A549 (cell line): ENCODE measurements around the gene MAGEA10. TPM values are rescaled to one million over a fixed set of nuclear protein-coding genes. Genes with fewer than 3 reads are reported as not detected.

ENCODE experiments used
- ATAC-seq, 2 experiments: fragments of 200-7000 bp in 1 of 2; fragments of >200 bp in 1 of 2; cut with Nextera tagmentation in 1 of 2; cut with Tn5 transposase in 1 of 2; 3 replicates each; pipeline versions ENCODE4 v1.8.0 to v1.9.1; 2018 to 2020; ENCODE audit warnings: mild to moderate bottlenecking in 1 of 2, moderate library complexity in 1 of 2
- CTCF ChIA-PET: fragments of 300-600 bp; sonication (Branson Sonifier 250); formaldehyde crosslinking; extraction: SDS; loops from one replicate; lab custom pipeline; 2021; ENCODE audit warnings: antibody characterized with exemption, inconsistent platforms; lab: Yijun Ruan, JAX
- POLR2A ChIA-PET: fragments of 350-600 bp; formaldehyde crosslinking; extraction: SDS; loops from one replicate; lab custom pipeline; 2021; ENCODE audit warnings: antibody characterized with exemption, inconsistent platforms; lab: Yijun Ruan, JAX
- DNase-seq, 2 experiments: peaks; one replicate each; pipeline versions ENCODE4 v3.0.0 to v3.0.0-alpha.2; 2011 to 2016; ENCODE audit warnings: low read depth in 1 of 2, low spot score in 1 of 2
- FAIRE-seq: peaks from 2 replicates; lab custom pipeline; 2011; peaks lifted over from hg19 to GRCh38; lab: Jason Lieb, UNC
- H3K27ac ChIP-seq, 2 experiments: fragments of >200 bp; sonication (Bioruptor Twin); formaldehyde crosslinking; 3 replicates each; pipeline ENCODE4 v1.5.1; 2016 to 2017
- H3K4me1 ChIP-seq: fragments of >200 bp; sonication (Bioruptor Twin); formaldehyde crosslinking; 3 replicates; pipeline ENCODE4 v1.6.1; 2016
- H3K4me2 ChIP-seq: fragments of >200 bp; sonication (Bioruptor Twin); formaldehyde crosslinking; 3 replicates; pipeline ENCODE4 v1.6.1; 2016
- H3K4me3 ChIP-seq: fragments of >200 bp; sonication (Bioruptor Twin); formaldehyde crosslinking; 3 replicates; pipeline ENCODE4 v1.5.1; 2016
- H3K9me3 ChIP-seq: fragments of >200 bp; sonication (Bioruptor Twin); formaldehyde crosslinking; 3 replicates; pipeline ENCODE4 v1.6.1; 2016
- CBX2 ChIP-seq: fragments of 200-600 bp; sonication (generic); IDR thresholded peaks from 2 replicates; pipeline ENCODE4 v1.6.1; 2016; ENCODE audit warnings: low read depth, mild to moderate bottlenecking, borderline replicate concordance
- E2F6 ChIP-seq: IDR thresholded peaks from 2 replicates; pipeline ENCODE4 v1.6.1; 2012; ENCODE audit warnings: low read depth, borderline replicate concordance
- EHF ChIP-seq: fragments of 250-450 bp; sonication (Bioruptor Pico); IDR thresholded peaks from 2 replicates; pipeline ENCODE4 v1.5.0; 2020; ENCODE audit warnings: mild to moderate bottlenecking
- ELK1 ChIP-seq: fragments of 150-350 bp; IDR thresholded peaks from 2 replicates; pipeline ENCODE4 v1.6.1; 2014; ENCODE audit warnings: low read depth, mild to moderate bottlenecking, low read length
- EP300 ChIP-seq, 2 experiments: fragments of >200 bp; sonication (Bioruptor Twin); formaldehyde crosslinking; IDR thresholded peaks; 2 replicates in 1 of 2; 3 replicates in 1 of 2; pipeline ENCODE4 v1.6.1; 2016 to 2017
- HDAC2 ChIP-seq: fragments of 200-600 bp; sonication (generic); IDR thresholded peaks from 2 replicates; pipeline ENCODE4 v1.6.1; 2016
- HOXB13 ChIP-seq: fragments of 250-450 bp; sonication (Bioruptor Pico); IDR thresholded peaks from 2 replicates; pipeline ENCODE4 v1.5.0; 2020; ENCODE audit warnings: low read depth, mild to moderate bottlenecking, moderate library complexity
- KDM1A ChIP-seq: fragments of 200-600 bp; sonication (generic); IDR thresholded peaks from 2 replicates; pipeline ENCODE4 v1.6.1; 2016; ENCODE audit warnings: low read depth, mild to moderate bottlenecking
- MAZ ChIP-seq: fragments of 150-350 bp; IDR thresholded peaks from 2 replicates; pipeline ENCODE4 v1.6.1; 2014; ENCODE audit warnings: antibody characterized with exemption, low read depth, low read length, borderline replicate concordance
- MYC ChIP-seq: IDR thresholded peaks from 2 replicates; pipeline ENCODE4 v1.6.1; 2012; ENCODE audit warnings: mild to moderate bottlenecking, inconsistent platforms, low read length, improper control_type of control experiment, borderline replicate concordance
- NFE2L2 ChIP-seq: fragments of 150-350 bp; conservative IDR thresholded peaks from 2 replicates; pipeline ENCODE4 v1.6.1; 2014; ENCODE audit warnings: low read length
- NPAS2 ChIP-seq: fragments of 250-450 bp; sonication (Bioruptor Pico); IDR thresholded peaks from 2 replicates; pipeline ENCODE4 v1.8.0; 2022; ENCODE audit warnings: mild to moderate bottlenecking, moderate library complexity, borderline replicate concordance
- PBX3 ChIP-seq: IDR thresholded peaks from 2 replicates; pipeline ENCODE4 v1.6.1; 2012
- PHF8 ChIP-seq: fragments of 200-600 bp; sonication (generic); IDR thresholded peaks from 2 replicates; pipeline ENCODE4 v1.6.1; 2016; ENCODE audit warnings: low read depth, mild to moderate bottlenecking, antibody characterized with exemption, moderate library complexity, borderline replicate concordance
- POLR2AphosphoS2 ChIP-seq: conservative IDR thresholded peaks from 2 replicates; pipeline ENCODE4 v1.6.1; 2012; ENCODE audit warnings: low read length, improper control_type of control experiment, inconsistent platforms
- REST ChIP-seq: fragments of 200-600 bp; sonication (generic); IDR thresholded peaks from 2 replicates; pipeline ENCODE4 v1.6.1; 2016; ENCODE audit warnings: antibody characterized with exemption, mild to moderate bottlenecking, moderate library complexity
- SMC3 ChIP-seq: fragments of >200 bp; sonication (Bioruptor Twin); formaldehyde crosslinking; IDR thresholded peaks from 3 replicates; pipeline ENCODE4 v1.6.1; 2018; ENCODE audit warnings: inconsistent platforms
- SREBF2 ChIP-seq: fragments of 450-650 bp; IDR thresholded peaks from 2 replicates; pipeline ENCODE4 v1.6.1; 2014; ENCODE audit warnings: mild to moderate bottlenecking, moderate library complexity
- TFCP2L1 ChIP-seq: fragments of 250-450 bp; sonication (Bioruptor Pico); IDR thresholded peaks from 2 replicates; pipeline ENCODE4 v1.5.0; 2021; ENCODE audit warnings: mild to moderate bottlenecking
- ZSCAN20 ChIP-seq: fragments of 250-450 bp; sonication (Bioruptor Pico); IDR thresholded peaks from 2 replicates; pipeline ENCODE4 v1.8.0; 2022; ENCODE audit warnings: mild to moderate bottlenecking, moderate library complexity
- WGBS: methylation state at CpG from one replicate; pipeline ENCODE4 v1.1.6; 2017; ENCODE audit errors: missing lambda C conversion rate; 5-methylcytosine and 5-hydroxymethylcytosine counted together
- polyA plus RNA-seq, 4 experiments: library from polyadenylated mRNA; depleted of rRNA in 3 of 4; stranded (reverse); fragments of >200 nt; fragmentation: RNase III in 1 of 4; extraction: RNeasy Plus Mini Kit Qiagen cat#74134 plus additional on column Dnase treatment in 1 of 4; gene quantifications; 2 replicates in 3 of 4; 3 replicates in 1 of 4; pipeline ENCODE4 v1.2.3, GENCODE V29; 2011 to 2017
- TF ChIP-seq, protein P1 (sequence below): fragments of >200 bp; sonication (Bioruptor Twin); formaldehyde crosslinking; IDR thresholded peaks from 3 replicates; pipeline ENCODE4 v1.6.1; 2016

MAGEA10 gene
- polyA plus RNA-seq, 2 of the 4 experiments (the other 2 are of a cell fraction), result 0.04 TPM; not detected in 1

DNA sequence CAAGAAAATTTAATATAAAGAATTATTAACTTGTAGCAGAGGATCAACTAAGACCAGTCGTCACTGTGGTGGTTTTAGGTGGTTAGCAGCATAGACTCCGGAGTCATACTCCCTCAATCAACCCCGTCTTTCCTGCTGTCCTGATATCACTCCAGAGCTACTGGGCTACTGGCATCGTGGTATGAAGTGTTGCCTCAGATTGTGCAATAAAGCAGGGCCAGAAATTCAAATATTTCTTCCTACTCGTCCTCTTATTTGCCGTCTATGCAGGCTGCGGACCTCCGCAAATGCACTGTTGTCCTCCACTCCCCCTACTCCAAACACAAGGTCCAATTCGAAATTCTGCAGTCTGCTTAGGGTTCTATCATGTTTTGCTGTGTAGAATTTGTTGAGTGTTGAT is 1.2 kb upstream of the MAGEA10 start:
- no peak overlapping the region for H3K27ac ChIP-seq
- FAIRE-seq, result no peak
- no peak overlapping the region for H3K4me3 ChIP-seq
- ChIA-PET POLR2A (no interaction called here), CTCF (no interaction called here)
- 10% methylated on average over 9 of the region's 9 CpGs for WGBS
- no peaks in the 10 kb centered on the region for H3K9me3 ChIP-seq
- no peak for ATAC-seq
- no peak overlapping the region for H3K4me2 ChIP-seq
- no peak for DNase-seq
- TF ChIP-seq HOXB13 (CRISPR knock-in tag), result no peak
- no peak for TF ChIP-seq SREBF2
- no peak for TF ChIP-seq SMC3
- TF ChIP-seq ZSCAN20 (CRISPR knock-in tag), result no peak
- no peak for TF ChIP-seq ELK1
- no peak for TF ChIP-seq EP300 (IDR thresholded peaks at IDR 0.05)
- no peak for TF ChIP-seq CBX2
- TF ChIP-seq PHF8, result no peak
- TF ChIP-seq KDM1A, result no peak
- TF ChIP-seq E2F6, result no peak
- no peak for TF ChIP-seq NPAS2
- no peak for TF ChIP-seq MAZ
- TF ChIP-seq NFE2L2, result no peak
- TF ChIP-seq REST, result no peak
- no peak for TF ChIP-seq POLR2AphosphoS2
- H3K4me1 ChIP-seq, result no peaks in the 10 kb centered on the region

- no peak for FAIRE-seq
- CTCF ChIA-PET, result interaction anchor here (1.2 kb wide), 1 partner anchor 40 kb away, joined by 3 read pairs; no protein-coding TSS in a partner anchor
- no peak for ATAC-seq
Observed at GRCh38 chrX:152137771-152138387, 498 bp downstream of the MAGEA10 start.

More at GRCh38 chrX:152137771-152138387, 498 bp downstream of the MAGEA10 start:
- 56% methylated on average over 18 of the region's 26 CpGs for WGBS
- no peak overlapping the region for H3K27ac ChIP-seq
- H3K4me1 ChIP-seq, result no peaks in the 10 kb centered on the region
- TF ChIP-seq EHF (CRISPR knock-in tag) (no peak), MYC (no peak), TFCP2L1 (CRISPR knock-in tag) (no peak), PBX3 (no peak), HDAC2 (no peak)
- TF ChIP-seq, protein P1, sequence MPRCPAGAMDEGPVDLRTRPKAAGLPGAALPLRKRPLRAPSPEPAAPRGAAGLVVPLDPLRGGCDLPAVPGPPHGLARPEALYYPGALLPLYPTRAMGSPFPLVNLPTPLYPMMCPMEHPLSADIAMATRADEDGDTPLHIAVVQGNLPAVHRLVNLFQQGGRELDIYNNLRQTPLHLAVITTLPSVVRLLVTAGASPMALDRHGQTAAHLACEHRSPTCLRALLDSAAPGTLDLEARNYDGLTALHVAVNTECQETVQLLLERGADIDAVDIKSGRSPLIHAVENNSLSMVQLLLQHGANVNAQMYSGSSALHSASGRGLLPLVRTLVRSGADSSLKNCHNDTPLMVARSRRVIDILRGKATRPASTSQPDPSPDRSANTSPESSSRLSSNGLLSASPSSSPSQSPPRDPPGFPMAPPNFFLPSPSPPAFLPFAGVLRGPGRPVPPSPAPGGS, result no peak
- H3K4me2 ChIP-seq, result no peak overlapping the region
- no peak overlapping the region for H3K4me3 ChIP-seq
- H3K9me3 ChIP-seq, result no peaks in the 10 kb centered on the region
- no peak for DNase-seq
- POLR2A ChIA-PET, result interaction anchor here (0.6 kb wide), 1 partner anchor 477 kb away, joined by 3 read pairs; no protein-coding TSS in a partner anchor
